Stimulated activated naive CD4-positive, alpha-beta T cell (primary cell): ENCODE results near the gene C1QTNF4.
"Not testable (repeated sequence)": the region's sequence is repeated elsewhere in the genome, so short reads cannot be mapped to it uniquely, and the experiment has no call there.

Experiments
- DNase-seq, 6 experiments: peaks; one replicate each; lab custom pipeline; 2025; lab: John Stamatoyannopoulos, UW

C1QTNF4 gene

DNA sequence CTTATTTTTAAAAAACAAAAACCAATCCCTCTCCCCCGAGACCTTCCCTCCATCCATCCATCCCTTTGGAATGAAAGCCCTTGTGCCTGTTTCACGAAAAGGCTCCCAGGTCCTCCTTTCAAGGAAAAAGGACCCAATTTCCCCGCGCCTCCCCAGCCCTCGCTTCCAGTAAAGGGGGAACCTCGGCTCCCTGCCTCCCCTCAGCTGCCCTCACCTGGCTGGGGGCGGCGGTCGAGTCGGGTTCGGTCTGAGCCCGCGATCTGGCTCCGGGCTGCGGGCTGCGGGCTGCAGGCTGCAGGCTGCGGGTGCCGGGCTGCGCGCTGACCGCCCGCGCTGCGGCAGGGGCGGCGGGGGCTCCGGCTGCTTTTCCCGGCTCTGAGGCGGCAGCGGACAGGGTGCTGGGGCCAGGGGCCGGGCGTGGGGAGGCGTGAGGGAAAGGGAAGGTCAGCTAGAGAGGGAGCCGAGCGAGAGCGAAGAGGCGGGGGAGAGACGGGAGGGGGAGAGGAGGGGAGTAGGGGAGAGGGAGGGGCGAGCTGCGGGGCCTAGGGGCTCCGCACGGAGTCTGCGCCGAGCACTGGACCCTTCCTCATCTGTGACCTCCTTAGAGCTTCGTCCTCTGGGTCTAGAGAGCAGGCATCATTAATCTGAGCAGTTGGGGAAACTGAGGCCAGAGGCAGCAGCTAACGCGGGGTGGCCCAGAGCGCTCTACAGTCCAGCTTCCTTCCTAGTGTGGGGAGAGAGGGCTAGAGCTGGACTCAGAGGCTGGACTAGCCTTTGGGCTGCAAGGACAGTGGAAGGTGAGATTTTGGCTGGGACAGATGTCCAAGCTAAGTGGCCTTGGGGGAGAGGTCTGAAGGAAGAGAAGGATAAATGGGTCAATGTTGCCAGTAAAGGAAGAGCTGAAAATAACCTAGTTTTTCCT is at the start of gene C1QTNF4:
Gene C1QTNF4, minus strand, starts transcription at position 478 of the 922 bp plus-strand sequence. CDS start 3,601 bp downstream, outside the sequence.
- no peak for DNase-seq

GRCh38 chr11:47642099-47642855 is 48.1 kb upstream of the C1QTNF4 start, which contains the start of gene MTCH2:
Gene MTCH2 (minus strand): TSS chr11:47642559. CDS start chr11:47642465, 94 bp downstream.
- DNase-seq, result peak; percentile 94 to 97 (median 96)

DNA sequence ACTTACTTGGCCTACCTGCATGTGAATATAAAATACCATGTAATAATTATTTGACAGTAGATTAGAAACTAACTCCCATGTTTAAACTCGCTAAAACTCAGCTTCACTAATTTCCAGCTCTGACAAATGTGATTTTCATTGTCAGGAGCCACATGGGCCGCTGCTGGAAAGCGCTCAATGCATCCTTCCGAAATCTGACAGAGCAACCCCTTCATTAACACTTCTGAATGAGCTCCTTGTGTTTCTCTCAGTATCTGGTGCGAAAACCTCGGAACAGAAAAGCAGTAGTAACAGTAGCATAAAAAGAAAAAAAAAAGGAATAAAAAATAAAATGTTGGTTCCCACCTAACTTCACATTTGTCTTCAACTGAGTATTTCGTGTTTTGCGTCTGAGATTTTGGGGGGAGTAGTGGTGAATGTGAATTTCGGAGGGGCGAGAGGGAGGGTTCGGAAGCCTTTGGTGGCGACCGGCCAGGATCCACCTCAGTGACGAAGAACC is 47.4 kb upstream of the C1QTNF4 start:
- DNase-seq, result no peak

GRCh38 chr11:47640506-47640905 is 46.3 kb upstream of the C1QTNF4 start:
- not testable (repeated sequence) for DNase-seq

DNA sequence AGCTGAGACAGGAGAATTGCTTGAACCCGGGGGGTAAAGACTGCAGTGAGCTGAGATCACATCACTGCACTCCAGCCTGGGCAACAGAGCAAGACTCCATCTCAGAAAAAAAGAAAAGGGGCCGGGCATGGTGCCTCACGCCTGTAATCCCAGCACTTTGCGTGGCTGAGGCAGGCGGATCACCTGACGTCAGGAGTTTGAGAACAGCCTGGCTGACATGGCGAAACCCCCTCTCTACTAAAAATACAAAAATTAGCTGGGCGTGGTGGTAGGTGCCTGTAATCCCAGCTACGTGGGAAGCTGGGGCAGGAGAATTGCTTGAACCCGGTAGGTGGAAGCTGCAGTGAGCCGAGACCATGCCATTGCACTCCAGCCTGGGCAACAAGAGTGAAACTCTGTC is 42.1 kb upstream of the C1QTNF4 start:
- DNase-seq, result not testable (repeated sequence)

GRCh38 chr11:47631473-47631872 is 37.3 kb upstream of the C1QTNF4 start:
- DNase-seq, result no peak

GRCh38 chr11:47628026-47628425 is 33.8 kb upstream of the C1QTNF4 start:
- no peak for DNase-seq

DNA sequence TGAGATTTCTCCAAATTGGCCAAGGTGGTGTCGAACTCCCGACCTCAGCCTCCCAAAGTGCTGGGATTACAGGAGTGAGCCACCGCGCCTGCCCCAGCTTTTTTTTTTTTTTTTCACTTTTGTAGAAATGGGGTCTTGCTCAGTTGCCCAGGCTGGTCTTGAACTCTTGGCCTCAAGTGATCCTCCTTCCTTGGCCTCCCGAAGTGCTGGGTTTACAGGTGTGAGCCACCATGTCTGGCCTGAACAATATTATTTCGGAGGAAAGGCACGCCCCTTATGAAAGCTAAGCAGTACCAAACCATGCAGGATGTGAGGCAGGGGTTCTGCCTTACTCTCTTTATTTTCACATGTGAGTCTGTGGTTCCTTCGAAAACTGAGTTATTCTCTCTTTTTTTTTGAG is 32.0 kb upstream of the C1QTNF4 start:
- no peak for DNase-seq

GRCh38 chr11:47620836-47621378 is 26.7 kb upstream of the C1QTNF4 start:
- no peak for DNase-seq

- no peak for DNase-seq
These were observed 23.2 kb upstream of the C1QTNF4 start for GRCh38 chr11:47617417-47617809.

GRCh38 chr11:47616726-47617416 is 22.7 kb upstream of the C1QTNF4 start:
- no peak for DNase-seq

- DNase-seq, result no peak
These were observed 21.0 kb upstream of the C1QTNF4 start for GRCh38 chr11:47615249-47615648.

GRCh38 chr11:47611348-47611794 is 17.2 kb upstream of the C1QTNF4 start:
- no peak for DNase-seq

DNA sequence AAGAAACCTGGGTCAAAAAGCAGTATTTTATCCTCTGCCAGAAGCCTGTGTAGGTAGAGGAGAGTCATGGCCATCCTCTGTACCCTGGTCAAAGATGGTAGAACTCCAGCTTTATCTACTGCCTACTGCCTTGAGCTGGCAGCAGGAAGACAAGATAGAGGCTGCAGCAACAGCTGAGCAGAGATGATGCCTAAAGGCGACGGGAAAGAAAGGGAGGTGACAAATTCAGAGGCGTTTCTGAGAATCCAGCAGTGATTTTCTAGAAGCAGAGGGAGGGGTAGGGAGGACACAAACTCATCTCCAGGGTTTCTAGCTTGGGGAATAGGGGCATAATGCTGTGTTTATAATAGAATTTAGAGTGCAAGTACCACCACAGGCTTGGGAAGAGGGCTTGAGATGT is 15.5 kb upstream of the C1QTNF4 start:
- DNase-seq, result no peak

DNA sequence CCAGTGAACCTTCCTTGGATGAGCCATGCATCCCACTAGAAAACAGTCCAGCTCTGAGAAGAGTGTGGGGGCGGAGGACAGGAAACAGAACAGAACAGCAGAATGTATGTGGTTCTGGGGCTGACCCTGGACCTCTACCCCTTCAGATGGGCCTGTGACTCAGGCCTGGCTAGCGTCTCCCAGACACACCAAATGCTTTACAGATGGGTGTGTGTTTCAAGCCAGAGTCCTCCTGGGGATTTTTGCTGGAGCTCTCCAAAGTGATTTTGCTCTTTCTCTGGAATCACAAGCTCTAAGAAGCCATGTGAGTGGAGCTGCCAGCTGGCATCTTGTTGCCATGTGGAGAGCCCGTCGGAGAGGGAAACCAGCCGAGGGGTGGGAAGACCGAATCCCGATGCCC is 13.2 kb upstream of the C1QTNF4 start:
- DNase-seq, result no peak

GRCh38 chr11:47606731-47607130 is 12.5 kb upstream of the C1QTNF4 start:
- DNase-seq, result no peak

GRCh38 chr11:47605921-47606320 is 11.7 kb upstream of the C1QTNF4 start:
- DNase-seq, result no peak

- DNase-seq, result no peak
These were observed 9.1 kb upstream of the C1QTNF4 start for GRCh38 chr11:47603295-47603694.

GRCh38 chr11:47599902-47600301 is 5.7 kb upstream of the C1QTNF4 start:
- DNase-seq, result no peak

GRCh38 chr11:47595967-47596366 is 1.8 kb upstream of the C1QTNF4 start:
- DNase-seq, result no peak

DNA sequence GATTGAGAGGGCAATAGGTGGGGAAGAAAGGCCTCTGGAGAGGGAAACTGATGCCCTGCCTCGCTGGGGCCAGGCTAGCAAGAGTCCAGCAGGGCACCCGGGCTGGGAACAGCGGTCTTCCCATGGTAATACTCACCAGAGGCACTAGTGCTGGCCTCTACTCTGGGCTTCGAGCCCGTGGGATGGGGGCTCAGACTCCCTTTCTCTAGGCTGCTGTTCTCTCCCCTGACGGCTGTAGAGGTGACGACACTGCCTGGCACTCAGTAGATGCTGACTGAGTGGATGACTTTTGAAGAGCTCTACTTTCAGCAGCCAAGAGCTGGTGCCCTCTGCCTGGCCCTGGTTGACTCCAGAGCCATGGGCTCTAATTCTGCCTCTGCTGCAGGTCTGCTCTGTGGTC is 818 bp upstream of the C1QTNF4 start:
- no peak for DNase-seq

DNA sequence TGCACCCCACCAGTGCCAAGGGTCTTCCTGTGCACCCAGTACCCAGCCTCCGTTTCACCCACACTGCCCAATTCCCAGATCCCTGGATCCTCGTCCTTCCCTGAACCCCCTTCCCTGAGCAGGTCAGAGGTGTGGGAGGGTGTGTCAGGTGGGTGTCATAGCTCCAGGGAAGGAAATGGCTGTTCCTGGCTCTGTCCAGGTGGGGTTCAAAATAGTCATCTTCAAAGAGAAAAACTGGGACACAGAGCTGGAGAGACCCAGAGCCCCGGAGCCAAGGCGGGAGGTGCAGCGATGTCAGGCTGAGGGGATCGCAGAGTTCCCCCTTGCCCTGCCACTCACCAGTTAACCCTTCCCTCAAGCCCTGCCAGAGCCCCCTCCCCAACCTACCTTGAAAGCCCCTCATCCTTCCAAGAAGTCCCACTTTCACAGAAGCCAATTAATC is 698 bp downstream of the C1QTNF4 start:
- no peak for DNase-seq
